Kidney (tissue), 14 donors: ENCODE measurements around the gene DYNAP. TPM values are rescaled to one million over a fixed set of nuclear protein-coding genes. Genes with fewer than 3 reads are reported as not detected.

Source experiments
- DNase-seq, 5 donors: peaks; one replicate each; pipeline ENCODE4 v3.0.0-alpha.2; 2013 to 2020
- FAIRE-seq: peaks from 2 replicates; lab custom pipeline; 2012; peaks lifted over from hg19 to GRCh38; lab: Jason Lieb, UNC
- H3K27ac ChIP-seq, 2 donors: one replicate each; pipeline ENCODE4 v1.7.0; 2013; ENCODE audit warnings: low read depth in 2 of 2, low read length in 2 of 2, inconsistent platforms in 1 of 2
- H3K27me3 ChIP-seq: one replicate; pipeline ENCODE4 v1.7.1; 2013; ENCODE audit warnings: low read length, inconsistent platforms; ENCODE audit not compliant: control insufficient read depth, insufficient read depth
- H3K36me3 ChIP-seq, 3 donors: one replicate each; pipeline versions ENCODE4 v1.7.0 to v1.7.1; 2013; ENCODE audit warnings: low read length in 3 of 3, control low read depth in 1 of 3, inconsistent platforms in 1 of 3; ENCODE audit not compliant: insufficient read depth in 3 of 3, control insufficient read depth in 2 of 3
- H3K4me1 ChIP-seq, 3 donors: one replicate each; pipeline versions ENCODE4 v1.7.0 to v1.7.1; 2013; ENCODE audit warnings: low read length in 3 of 3, inconsistent platforms in 1 of 3, low read depth in 1 of 3; ENCODE audit not compliant: control insufficient read depth in 2 of 3, insufficient read depth in 2 of 3
- H3K4me3 ChIP-seq, 3 donors: one replicate each; pipeline versions ENCODE4 v1.7.0 to v1.8.1; 2013; ENCODE audit warnings: low read length in 3 of 3, control low read depth in 1 of 3, inconsistent platforms in 1 of 3
- H3K9ac ChIP-seq, 3 donors: one replicate each; pipeline versions ENCODE4 v1.7.0 to v1.7.1; 2013; ENCODE audit warnings: low read length in 3 of 3, control low read depth in 1 of 3, inconsistent platforms in 1 of 3
- H3K9me3 ChIP-seq, 3 donors: one replicate each; pipeline versions ENCODE4 v1.7.0 to v1.7.1; 2013; ENCODE audit warnings: low read length in 3 of 3, control low read depth in 1 of 3, inconsistent platforms in 1 of 3; ENCODE audit not compliant: control insufficient read depth in 2 of 3, insufficient read depth in 1 of 3
- CTCF ChIP-seq: IDR thresholded peaks from 3 replicates; pipeline ENCODE4 v1.5.1; 2012; ENCODE audit warnings: mild to moderate bottlenecking, moderate library complexity, borderline replicate concordance; ENCODE audit not compliant: insufficient read depth; ENCODE audit errors: extremely low read depth
- intact Hi-C: fragments of 100-400 bp; cut with DNase I; formaldehyde crosslinking; loops from one replicate; pipeline ENCODE4 v1.11.1; 2022
- polyA plus RNA-seq: library from polyadenylated mRNA; stranded (reverse); fragments of 350-450 nt; fragmentation: Illumina TruSeq; extraction: RNeasy Lipid Tissue Mini Kit (QIAGEN cat#74804); gene quantifications from one replicate; pipeline ENCODE4 v1.2.3, GENCODE V29; 2014; ENCODE audit warnings: low read depth, low replicate concordance; ENCODE audit not compliant: insufficient read depth
- total RNA-seq: library from RNA; stranded (reverse); fragmentation: NEBNext Ultra II Directional; extraction: Animal tissue kit (Norgen Biotek cat#: 25700); gene quantifications from one replicate; pipeline ENCODE4 v1.2.1, GENCODE V29; 2021
- donor health status: control.
- donor health status: control.
- donor health status: control.
- donor health status: control.
- donor health status: control.
- donor health status: DM: yes; HTN: yes; CAD: no.
- donor health status: Normal renal cell carcinoma (clear cell type).

DYNAP gene
- total and polyA plus RNA-seq, 2 donors from 2014 or later = not detected

GRCh38 chr18:54611816-54612215 lies 20.8 kb downstream of the DYNAP start:
- Histone ChIP-seq H3K4me1 (no peaks in the 10 kb centered on the region), H3K36me3 (no peaks in the 10 kb centered on the region), H3K9me3 (no peaks in the 10 kb centered on the region), H3K4me3 (no peak overlapping the region), H3K9ac (no peak overlapping the region), H3K27me3 (no peaks in the 10 kb centered on the region), H3K27ac (no peak overlapping the region)
- intact Hi-C loops = no loop called here
- no peak for FAIRE-seq
- DNase-seq = no peak
- no peak for TF ChIP-seq CTCF

DNA sequence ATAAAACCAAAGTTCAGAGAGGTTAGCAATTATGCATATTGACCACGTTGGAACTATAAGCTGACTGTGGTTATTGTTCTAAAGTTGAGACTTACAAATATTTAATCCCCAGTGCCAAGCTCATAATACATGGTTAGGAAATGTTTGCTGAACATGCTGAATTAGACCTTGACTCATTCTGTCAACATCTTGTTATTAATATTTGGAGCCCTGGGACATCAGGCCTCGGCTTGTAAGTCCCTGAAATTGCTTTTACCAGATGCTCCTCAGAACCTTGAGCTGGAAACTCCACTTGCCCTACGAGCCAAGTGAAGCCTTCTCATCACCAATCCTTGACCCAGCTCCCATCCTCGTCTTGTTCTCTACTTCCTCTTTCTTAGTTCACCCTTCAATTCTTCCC lies 21.2 kb downstream of the DYNAP start:
- no peak overlapping the region for H3K27ac ChIP-seq
- no peaks in the 10 kb centered on the region for H3K9me3 ChIP-seq
- no peak overlapping the region for H3K9ac ChIP-seq
- intact Hi-C loops = no loop called here
- TF ChIP-seq CTCF = no peak
- no peak overlapping the region for H3K4me3 ChIP-seq
- H3K36me3 ChIP-seq = no peaks in the 10 kb centered on the region
- H3K4me1 ChIP-seq = no peaks in the 10 kb centered on the region
- FAIRE-seq = no peak
- no peak for DNase-seq
- H3K27me3 ChIP-seq = no peaks in the 10 kb centered on the region

- Histone ChIP-seq H3K27me3 (no peaks in the 10 kb centered on the region), H3K27ac (no peak overlapping the region), H3K4me3 (no peak overlapping the region), H3K9me3 (no peaks in the 10 kb centered on the region), H3K4me1 (no peaks in the 10 kb centered on the region), H3K9ac (no peak overlapping the region), H3K36me3 (no peaks in the 10 kb centered on the region)
- intact Hi-C loops = no loop called here
- no peak for TF ChIP-seq CTCF
- FAIRE-seq = no peak
- DNase-seq = no peak
Measured at GRCh38 chr18:54613174-54613573, 22.1 kb downstream of the DYNAP start.

DNA sequence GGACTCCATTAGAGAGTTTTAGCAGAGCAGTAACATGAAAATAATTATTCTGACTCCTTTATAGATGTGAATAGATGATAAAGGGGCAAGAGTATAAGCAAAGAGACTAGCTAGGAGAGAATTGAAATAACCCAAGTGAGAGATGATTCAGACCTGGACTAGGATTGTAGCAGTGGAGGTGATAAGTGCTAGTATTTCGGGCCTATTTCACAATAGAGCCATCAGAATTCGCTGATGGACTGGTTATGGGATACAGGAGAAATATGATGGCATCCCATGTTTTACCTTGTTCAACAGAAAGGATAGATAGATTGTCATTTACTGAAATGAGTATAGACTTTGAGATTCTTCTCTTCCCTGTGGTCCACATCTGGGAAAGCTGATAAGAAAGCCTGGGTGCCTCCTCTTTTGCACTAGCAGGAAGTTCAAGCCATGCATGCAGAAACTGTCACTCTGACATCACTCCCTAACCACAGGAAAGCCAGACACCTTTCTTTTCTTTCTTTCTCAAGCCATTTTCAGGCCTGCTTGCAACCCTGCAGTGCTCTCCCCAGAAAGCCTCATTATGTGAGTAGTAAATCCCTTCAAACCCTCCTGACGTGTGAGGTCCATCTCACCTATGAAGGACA lies 25.3 kb downstream of the DYNAP start:
- no peak for TF ChIP-seq CTCF
- FAIRE-seq (no peak), DNase-seq (no peak)
- Histone ChIP-seq H3K4me3 (no peak overlapping the region), H3K27me3 (no peaks in the 10 kb centered on the region), H3K4me1 (no peaks in the 10 kb centered on the region), H3K9me3 (no peaks in the 10 kb centered on the region), H3K36me3 (no peaks in the 10 kb centered on the region), H3K27ac (no peak overlapping the region), H3K9ac (no peak overlapping the region)
- intact Hi-C loops = no loop called here
